MCF 10A (cell line): ENCODE results near the gene MBD6. TPM values are rescaled to one million over a fixed set of nuclear protein-coding genes. Genes with fewer than 3 reads are reported as not detected.

ENCODE experiments used
- BruUV-seq: library from RNA; stranded (reverse); fragments of 400-500 nt; replicated peaks from 2 replicates; lab custom pipeline; 2021; lab: Mats Ljungman, UMichigan
- CTCF ChIA-PET: fragments of 300-600 bp; sonication (Branson Sonifier 250); formaldehyde crosslinking; extraction: SDS; loops from one replicate; lab custom pipeline; 2021; ENCODE audit warnings: antibody characterized with exemption, inconsistent platforms; lab: Yijun Ruan, JAX
- POLR2A ChIA-PET: fragments of 300-600, 350-650 bp; sonication (Branson Sonifier 250); formaldehyde crosslinking; extraction: SDS; loops from one replicate; lab custom pipeline; 2020; ENCODE audit warnings: antibody characterized with exemption, inconsistent platforms; lab: Yijun Ruan, JAX
- DNase-seq: peaks from one replicate; pipeline ENCODE4 v3.0.0-alpha.2; 2018; ENCODE audit not compliant: unreplicated experiment
- H3K27ac Mint-ChIP-seq: one replicate; pipeline ENCODE4 v1.8.0; 2022; ENCODE audit warnings: mild to moderate bottlenecking, low read depth, mixed read lengths; ENCODE audit not compliant: unreplicated experiment
- H3K27me3 Mint-ChIP-seq: one replicate; pipeline ENCODE4 v1.8.0; 2022; ENCODE audit warnings: mixed read lengths; ENCODE audit not compliant: insufficient read depth, unreplicated experiment
- H3K36me3 Mint-ChIP-seq: one replicate; pipeline ENCODE4 v1.8.0; 2022; ENCODE audit warnings: mild to moderate bottlenecking, moderate library complexity, mixed read lengths; ENCODE audit not compliant: insufficient read depth, unreplicated experiment
- H3K4me1 Mint-ChIP-seq: one replicate; pipeline ENCODE4 v1.8.0; 2022; ENCODE audit warnings: mixed read lengths; ENCODE audit not compliant: insufficient read depth, unreplicated experiment
- H3K4me3 Mint-ChIP-seq: one replicate; pipeline ENCODE4 v1.8.0; 2022; ENCODE audit warnings: mild to moderate bottlenecking, moderate library complexity, mixed read lengths; ENCODE audit not compliant: unreplicated experiment
- H3K9me3 Mint-ChIP-seq: one replicate; pipeline ENCODE4 v1.8.0; 2022; ENCODE audit warnings: mixed read lengths; ENCODE audit not compliant: unreplicated experiment
- intact Hi-C: fragments of 100-400 bp; cut with micrococcal nuclease; formaldehyde crosslinking; loops from 2 replicates; pipeline ENCODE4 v1.14.1; 2022
- total RNA-seq: library from RNA; stranded (reverse); gene quantifications from 2 replicates; pipeline ENCODE4 v1.2.3, GENCODE V29; 2022
- TF ChIP-seq, protein P1 (sequence below): fragments of 200-600 bp; IDR thresholded peaks from one replicate; pipeline ENCODE4 v1.8.0; 2022; ENCODE audit warnings: antibody characterized with exemption, mild to moderate bottlenecking; ENCODE audit not compliant: unreplicated experiment

MBD6 gene
- total RNA-seq, 1 experiment from 2014 or later, result 96.5 TPM

DNA sequence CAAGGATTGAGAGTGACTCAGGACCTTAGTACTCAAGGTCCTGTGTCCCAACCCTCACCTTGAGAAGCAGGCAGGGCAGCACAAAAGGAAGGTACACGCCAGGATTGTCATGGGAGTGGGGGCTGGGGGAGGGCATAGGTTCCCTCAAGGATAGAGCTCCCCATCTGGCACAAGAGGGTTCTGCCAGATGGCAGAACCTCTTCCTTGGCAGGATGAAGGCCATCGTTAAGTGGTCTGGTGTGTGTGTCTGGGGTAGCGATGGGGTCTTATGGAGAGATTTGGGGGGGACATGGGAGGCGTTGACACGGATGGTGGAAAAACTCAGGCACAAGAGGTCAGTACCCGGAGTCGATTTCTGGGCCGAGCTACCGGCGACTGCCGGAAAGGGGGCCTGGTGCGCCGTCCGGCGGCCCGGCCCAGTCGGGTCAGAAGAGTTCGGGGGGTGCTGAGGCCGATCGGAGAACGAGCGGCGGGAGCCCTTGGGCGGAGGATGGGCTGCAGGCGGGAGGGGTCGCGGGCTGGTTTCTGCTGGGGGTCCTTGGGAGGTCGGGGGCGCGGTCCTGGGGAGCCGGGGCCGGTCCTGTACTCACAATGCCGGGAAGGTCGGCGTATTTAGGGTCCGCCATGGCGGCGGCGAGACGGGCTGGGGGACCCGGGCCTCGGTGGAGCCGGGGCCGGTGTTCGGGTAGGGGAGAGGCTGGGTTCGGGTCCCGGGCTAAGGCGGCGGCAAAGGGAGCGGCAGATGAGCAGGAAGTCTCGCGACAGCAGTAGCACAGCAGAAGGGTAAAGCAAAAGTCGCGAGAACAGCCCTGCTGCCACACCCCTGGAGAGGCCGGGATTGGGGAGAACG is 24.0 kb downstream of the MBD6 start, which contains the start of gene DCTN2:
Gene DCTN2, minus strand, starts transcription at position 755 of the 850 bp plus-strand sequence. Its CDS starts 129 bp downstream, at position 626.
- BruUV-seq, result TSS peak; percentile 54
- TF ChIP-seq, protein P1, sequence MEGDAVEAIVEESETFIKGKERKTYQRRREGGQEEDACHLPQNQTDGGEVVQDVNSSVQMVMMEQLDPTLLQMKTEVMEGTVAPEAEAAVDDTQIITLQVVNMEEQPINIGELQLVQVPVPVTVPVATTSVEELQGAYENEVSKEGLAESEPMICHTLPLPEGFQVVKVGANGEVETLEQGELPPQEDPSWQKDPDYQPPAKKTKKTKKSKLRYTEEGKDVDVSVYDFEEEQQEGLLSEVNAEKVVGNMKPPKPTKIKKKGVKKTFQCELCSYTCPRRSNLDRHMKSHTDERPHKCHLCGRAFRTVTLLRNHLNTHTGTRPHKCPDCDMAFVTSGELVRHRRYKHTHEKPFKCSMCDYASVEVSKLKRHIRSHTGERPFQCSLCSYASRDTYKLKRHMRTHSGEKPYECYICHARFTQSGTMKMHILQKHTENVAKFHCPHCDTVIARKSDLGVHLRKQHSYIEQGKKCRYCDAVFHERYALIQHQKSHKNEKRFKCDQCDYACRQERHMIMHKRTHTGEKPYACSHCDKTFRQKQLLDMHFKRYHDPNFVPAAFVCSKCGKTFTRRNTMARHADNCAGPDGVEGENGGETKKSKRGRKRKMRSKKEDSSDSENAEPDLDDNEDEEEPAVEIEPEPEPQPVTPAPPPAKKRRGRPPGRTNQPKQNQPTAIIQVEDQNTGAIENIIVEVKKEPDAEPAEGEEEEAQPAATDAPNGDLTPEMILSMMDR, result peak; percentile 18
- peak; percentile 98 for DNase-seq
- H3K27ac Mint-ChIP-seq, result peak within 1 kb of the TSS; percentile 98
- peaks cover 32% of the 10 kb centered on the region for H3K4me1 Mint-ChIP-seq
- peak within 1 kb of the TSS; percentile 93 for H3K4me3 Mint-ChIP-seq
- intact Hi-C loops, result loop anchor here (1.0 kb wide), 1 partner anchor 24 kb away; the partner anchor contains the start of gene MBD6
- H3K36me3 Mint-ChIP-seq, result peaks cover 16% of the 10 kb centered on the region
- H3K27me3 Mint-ChIP-seq, result no peaks in the 10 kb centered on the region
- ChIA-PET POLR2A (interaction anchor here (0.5 to 3.6 kb wide), 25 partner anchors 10 to 1622 kb away, joined by 3 to 43 read pairs (median 4); partner anchors contain the start of genes DDIT3, MBD6, OS9 and PIP4K2C), CTCF (interaction anchor here (0.5 to 2.5 kb wide), 11 partner anchors 36 to 1050 kb away, joined by 3 to 7 read pairs (median 4); partner anchors contain the start of genes CYP27B1 and OS9)
- no peaks in the 10 kb centered on the region for H3K9me3 Mint-ChIP-seq

DNA sequence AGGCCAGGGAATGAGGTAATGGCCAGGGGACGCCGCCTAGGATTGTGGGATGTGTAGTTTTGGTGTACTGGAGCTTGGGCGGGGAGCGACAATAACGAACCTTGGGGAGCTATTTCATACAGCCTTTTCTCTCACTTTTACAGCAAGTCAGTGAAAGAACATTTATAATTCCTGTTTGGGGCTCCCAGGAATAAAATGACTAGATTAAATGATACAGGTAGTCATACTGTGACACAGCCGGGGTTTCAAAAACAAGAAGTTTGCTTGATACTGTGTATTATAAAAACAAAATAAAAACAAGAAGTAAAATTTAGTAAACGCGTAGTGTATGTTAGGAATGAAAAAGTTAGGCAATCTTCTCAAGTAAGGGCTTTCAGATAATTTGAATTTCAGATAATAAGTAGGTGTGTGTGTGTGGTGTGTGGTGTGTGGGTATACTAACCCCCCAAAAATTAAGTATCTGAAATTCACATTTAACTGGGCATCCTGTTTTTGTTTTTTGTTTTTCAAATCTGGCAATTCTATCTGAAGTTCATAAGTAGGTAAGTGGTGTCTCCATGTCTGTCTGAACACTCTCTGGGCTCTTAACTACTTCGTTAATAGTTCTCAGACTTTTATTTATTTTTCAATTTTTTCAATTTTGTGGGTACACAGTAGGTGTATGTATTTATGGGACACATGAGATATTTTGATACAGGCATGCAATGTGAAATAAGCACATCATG is 24.8 kb downstream of the MBD6 start:
- H3K36me3 Mint-ChIP-seq, result peaks cover 9% of the 10 kb centered on the region
- ChIA-PET POLR2A (interaction anchor here (0.6 to 3.6 kb wide), 15 partner anchors 10 to 374 kb away, joined by 3 to 43 read pairs (median 7); partner anchors contain the start of genes DDIT3, MBD6, OS9 and PIP4K2C), CTCF (interaction anchor here (0.6 to 1.5 kb wide), 5 partner anchors 35 to 179 kb away, joined by 3 to 4 read pairs (median 4); partner anchors contain the start of gene OS9)
- intact Hi-C loops, result loop anchor here (1.0 kb wide), 1 partner anchor 25 kb away; the partner anchor contains the start of gene MBD6
- H3K27ac Mint-ChIP-seq, result peak overlapping the region; percentile 98
- TF ChIP-seq, protein P1, result no peak
- DNase-seq, result no peak
- peak overlapping the region; percentile 93 for H3K4me3 Mint-ChIP-seq
- no peaks in the 10 kb centered on the region for H3K27me3 Mint-ChIP-seq
- peaks cover 32% of the 10 kb centered on the region for H3K4me1 Mint-ChIP-seq
- no peaks in the 10 kb centered on the region for H3K9me3 Mint-ChIP-seq
- BruUV-seq, result TSS peak; percentile 49

DNA sequence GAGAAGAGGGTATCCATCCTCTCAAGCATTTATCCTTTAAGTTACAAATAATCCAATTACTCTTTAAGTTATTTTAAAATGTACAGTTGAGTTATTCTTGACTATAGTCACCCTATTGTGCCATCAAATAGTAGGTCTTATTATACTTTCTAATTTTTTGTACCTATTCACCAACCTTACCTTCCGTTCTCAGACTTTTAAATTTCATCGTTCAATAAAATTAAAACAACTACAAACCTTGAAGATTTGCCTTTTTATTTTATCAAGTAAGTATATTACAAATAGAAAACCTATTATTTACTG is 25.3 kb downstream of the MBD6 start:
- BruUV-seq, result no TSS peak
- Mint-ChIP-seq H3K9me3 (no peaks in the 10 kb centered on the region), H3K4me3 (peak overlapping the region; percentile 93), H3K27ac (no peak overlapping the region), H3K27me3 (no peaks in the 10 kb centered on the region), H3K4me1 (peaks cover 32% of the 10 kb centered on the region), H3K36me3 (peaks cover 4% of the 10 kb centered on the region)
- POLR2A ChIA-PET, result no interaction called here
- TF ChIP-seq, protein P1, result no peak
- no peak for DNase-seq
- intact Hi-C loops, result no loop called here
- CTCF ChIA-PET, result no interaction called here
